Activated CD8-positive, alpha-beta memory T cell treated with anti-CD3 and anti-CD28 coated beads for 1 hour (primary cell): ENCODE data around the gene SRGAP1.
"Not testable (repeated sequence)": the region's sequence is repeated elsewhere in the genome, so short reads cannot be mapped to it uniquely, and the experiment has no call there.

Source experiments
- DNase-seq, 2 donors: peaks; one replicate each; pipeline ENCODE4 v3.0.0-alpha.2; 2020; ENCODE audit warnings: low read depth in 1 of 2; ENCODE audit errors: extremely low read depth in 1 of 2

The SRGAP1 gene

DNA sequence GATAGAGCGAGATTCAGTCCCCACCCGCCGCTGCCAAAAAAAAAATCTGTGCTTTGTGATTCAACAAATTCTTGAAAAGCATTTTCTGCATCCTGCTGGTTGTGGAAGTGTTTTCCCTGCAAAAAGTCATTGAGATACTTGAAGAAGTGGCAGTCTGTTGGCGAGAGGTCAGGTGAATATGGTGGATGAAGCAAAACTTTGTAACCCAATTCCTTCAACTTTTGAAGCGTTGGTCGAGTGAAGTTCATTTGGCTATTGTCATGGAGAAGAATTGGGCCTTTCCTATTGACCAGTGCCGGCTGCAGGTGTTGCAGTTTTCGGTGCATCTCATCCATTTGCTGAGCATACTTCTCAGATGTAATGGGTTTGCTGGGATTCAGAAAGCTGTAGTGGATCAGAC is 20.9 kb downstream of the SRGAP1 start:
- DNase-seq = no peak

DNA sequence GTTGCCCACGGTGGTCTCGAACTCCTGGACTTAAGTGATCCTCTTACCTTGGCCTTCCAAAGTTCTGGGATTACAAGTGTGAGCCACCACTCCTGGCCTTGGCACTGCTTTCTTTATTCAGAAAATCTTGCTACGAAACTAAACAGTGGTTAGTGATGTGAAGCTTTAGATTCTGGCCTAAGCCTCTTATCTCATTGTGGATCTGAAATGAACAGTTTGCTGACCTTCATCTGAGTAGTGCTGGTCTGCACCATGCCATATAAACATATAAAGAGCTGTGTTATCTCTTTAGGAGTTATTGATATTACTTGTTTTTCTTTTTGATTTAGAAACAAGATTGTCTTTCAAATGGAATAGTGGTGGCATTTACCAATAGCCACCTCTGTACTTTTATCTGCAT is 22.6 kb downstream of the SRGAP1 start:
- no peak for DNase-seq

DNA sequence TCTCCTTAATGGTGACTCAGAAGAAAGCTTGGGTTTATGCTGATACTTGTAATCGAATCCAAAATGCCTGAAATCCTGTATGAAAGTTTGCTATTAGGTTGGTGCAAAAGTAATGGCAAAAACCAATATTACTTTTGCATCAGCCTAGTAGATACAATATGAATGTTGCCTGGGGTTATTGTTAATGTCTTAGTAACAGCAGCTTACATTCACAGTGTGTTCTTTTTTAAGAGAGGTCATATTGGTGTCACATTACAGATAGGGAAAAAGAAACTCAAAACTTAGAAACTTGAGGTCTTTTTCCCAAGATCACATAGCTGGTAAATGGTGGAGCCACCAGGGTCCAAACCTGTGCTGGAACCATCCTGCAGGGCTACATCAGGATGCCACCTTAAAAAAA is 25.2 kb downstream of the SRGAP1 start:
- no peak for DNase-seq

DNA sequence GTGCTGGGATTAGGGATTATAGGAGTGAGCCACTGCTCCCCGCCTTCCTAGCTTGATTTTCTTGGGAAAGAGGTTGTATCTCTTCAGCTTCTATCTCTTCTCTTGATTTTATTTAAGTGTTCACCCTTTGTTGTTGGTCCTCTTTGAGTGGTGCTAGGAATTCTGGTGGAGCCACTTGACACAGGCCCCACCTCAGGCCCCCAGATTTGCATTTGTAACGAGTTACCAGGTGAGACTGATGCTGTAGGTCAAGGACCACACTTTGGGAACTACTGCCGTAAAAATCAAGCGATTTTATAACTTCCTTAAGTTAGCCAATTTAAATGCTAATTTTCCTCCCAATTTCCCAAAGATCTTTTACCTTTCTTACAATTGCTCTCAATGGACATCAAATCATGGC is 26.3 kb downstream of the SRGAP1 start:
- DNase-seq = no peak

DNA sequence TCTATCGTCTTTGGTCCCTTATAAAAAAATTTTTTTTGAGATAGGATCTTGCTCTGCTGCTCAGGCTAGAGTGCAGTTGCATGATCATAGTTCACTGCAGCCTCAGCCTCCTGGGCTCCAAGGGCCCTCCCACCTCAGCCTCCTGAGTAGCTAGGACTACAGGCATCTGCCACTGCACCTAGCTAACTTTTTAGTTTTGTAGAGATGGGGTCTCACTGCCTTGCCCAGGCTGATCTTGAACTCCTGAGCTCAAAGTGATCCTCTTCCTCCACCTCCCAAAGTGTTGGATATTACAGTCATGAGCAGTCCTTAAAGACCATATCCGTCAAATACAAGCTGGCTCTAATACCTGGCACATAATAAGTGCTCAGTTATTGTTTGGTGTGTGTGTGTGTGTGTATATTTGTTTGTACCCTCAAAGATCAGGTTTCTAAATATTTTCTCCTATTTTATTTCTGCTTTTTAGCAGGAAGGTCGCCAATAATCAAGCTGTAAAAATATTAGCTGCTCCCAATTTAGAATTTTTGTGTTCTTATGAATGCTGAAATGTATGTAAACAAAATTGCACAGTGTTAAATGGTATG is 30.5 kb downstream of the SRGAP1 start:
- DNase-seq = no peak

DNA sequence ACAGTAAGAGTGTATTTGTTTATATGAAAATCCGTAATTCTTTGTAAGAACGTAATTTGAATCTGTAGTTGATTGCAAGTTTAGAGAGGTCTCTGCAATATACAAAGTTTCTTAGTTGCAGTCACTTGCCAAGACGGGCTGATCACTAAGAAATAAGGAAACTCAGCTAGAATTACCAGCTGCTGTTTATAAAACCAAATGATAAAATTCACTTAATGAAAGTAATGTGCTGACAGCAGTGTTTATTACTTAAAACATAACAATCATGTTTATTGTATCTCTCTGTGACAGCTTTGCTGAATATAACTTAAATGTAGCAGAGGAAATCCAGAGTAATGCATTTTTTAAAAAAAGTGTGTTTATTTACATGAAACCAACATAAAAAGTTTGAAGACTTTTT is 31.2 kb downstream of the SRGAP1 start:
- no peak for DNase-seq

DNA sequence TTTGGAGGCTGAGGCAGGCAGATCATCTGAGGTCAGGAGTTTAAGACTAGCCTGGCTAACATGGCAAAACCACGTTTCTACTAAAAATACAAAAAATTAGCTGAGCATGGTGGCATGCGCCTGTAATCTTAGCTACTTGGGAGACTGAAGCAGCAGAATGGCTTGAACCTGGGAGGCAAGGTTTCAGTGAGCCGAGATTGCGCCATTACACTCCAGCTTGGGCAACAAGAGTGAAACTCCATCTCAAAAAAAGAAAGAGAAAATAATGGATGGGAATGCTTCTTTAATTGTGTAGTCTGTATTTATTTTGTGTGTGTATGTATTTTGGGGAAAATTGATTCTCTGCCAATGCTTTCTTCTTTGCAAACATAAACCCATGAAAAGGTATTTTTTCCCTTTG is 32.5 kb downstream of the SRGAP1 start:
- DNase-seq = no peak

DNA sequence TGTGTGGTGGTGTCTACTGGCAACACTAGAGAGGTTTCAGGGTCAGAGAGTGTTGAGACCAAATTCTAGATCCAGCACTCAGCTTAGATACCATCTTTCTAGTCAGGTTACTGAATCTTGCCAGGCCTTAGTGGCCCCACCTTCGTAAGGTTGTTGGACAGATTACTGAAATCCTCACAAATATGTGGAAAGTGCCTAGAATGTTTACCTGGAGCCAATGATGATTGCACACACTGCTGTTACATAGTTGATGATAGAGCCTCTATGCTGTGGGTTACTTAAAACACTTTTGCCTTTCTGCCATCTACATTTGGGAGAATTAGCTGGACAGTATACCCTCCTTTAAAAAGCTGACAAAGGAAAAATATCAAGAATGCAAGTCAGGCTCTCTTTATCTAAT is 33.2 kb downstream of the SRGAP1 start:
- DNase-seq = no peak

DNA sequence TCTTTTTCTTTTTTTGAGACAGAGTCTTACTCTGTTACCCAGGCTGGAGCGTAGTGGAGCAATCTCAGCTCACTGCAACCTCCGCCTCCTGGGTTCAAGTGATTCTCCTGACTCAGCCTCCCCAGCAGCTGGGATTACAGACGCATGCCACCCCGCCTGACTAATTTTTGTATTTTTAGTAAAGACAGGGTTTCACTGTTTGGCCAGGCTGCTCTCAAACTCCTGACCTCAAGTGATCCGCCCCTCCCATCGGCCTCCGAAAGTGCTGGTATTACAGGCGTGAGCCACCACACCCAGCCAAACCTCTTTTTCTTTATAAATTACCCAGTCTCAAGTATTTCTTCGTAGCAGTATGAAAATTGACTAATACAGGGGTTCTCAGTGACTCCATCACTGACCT is 35.7 kb downstream of the SRGAP1 start:
- DNase-seq = not testable (repeated sequence)

DNA sequence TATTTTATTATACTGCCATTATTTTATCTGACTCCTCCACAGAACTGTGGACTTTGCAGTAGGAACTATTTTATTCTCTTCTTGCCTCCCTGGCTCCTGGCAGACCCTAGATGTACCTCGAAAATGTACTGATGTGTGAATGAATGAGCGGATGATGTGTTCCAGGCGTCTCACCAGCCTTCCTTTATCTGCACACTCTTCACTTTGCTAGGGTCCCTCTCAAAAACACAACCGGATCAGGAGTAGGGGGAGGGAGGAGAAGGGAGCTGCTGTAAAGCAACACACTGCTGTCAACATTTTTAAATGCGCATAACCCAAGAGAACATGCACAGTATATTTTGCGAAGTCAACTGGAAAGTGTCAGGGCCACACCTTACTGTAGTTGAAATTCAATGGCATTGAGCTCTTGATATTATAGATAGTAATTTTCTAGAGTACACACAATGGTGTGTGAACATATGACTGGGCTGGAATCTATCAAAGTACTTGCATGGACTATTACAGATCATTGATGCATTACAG is 36.3 kb downstream of the SRGAP1 start:
- no peak for DNase-seq

DNA sequence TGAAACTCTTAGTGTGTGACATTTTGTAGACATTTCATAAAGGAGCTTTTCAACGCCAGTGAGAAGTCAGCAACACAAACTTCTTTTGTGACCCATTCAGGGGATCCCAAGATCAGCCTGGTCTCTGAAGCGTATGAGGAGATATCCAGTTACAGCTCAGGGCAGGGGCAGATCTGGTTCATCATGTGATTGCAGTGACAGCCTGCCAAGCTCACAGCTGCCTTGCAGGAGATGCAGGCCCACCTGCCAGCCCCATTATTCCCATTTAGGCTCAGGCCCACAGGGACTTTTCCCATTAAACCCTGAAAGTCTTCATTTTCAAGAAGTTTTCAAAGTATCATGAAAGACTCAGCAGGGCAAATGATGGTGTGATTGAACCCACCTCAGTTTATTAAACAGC is 38.3 kb downstream of the SRGAP1 start:
- no peak for DNase-seq

DNA sequence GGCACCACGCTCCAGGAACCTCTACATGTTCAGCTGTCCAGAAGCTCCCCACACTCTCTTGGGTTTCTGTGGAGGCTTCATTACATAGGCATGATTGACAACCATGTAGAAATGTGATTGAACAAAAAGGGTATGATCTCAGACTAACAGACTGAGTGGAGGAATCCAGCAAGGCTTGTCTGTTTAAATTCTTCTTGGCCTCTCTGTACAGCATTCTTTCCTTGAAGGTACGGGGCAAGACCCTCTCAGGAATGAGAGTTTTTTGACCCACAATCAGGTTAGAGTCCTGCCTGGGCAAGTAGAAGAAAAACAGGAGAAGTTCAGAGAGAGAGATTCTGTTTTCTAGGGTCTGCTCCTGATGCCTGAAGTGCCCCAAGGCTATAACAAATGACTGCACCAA is 40.9 kb downstream of the SRGAP1 start:
- no peak for DNase-seq

DNA sequence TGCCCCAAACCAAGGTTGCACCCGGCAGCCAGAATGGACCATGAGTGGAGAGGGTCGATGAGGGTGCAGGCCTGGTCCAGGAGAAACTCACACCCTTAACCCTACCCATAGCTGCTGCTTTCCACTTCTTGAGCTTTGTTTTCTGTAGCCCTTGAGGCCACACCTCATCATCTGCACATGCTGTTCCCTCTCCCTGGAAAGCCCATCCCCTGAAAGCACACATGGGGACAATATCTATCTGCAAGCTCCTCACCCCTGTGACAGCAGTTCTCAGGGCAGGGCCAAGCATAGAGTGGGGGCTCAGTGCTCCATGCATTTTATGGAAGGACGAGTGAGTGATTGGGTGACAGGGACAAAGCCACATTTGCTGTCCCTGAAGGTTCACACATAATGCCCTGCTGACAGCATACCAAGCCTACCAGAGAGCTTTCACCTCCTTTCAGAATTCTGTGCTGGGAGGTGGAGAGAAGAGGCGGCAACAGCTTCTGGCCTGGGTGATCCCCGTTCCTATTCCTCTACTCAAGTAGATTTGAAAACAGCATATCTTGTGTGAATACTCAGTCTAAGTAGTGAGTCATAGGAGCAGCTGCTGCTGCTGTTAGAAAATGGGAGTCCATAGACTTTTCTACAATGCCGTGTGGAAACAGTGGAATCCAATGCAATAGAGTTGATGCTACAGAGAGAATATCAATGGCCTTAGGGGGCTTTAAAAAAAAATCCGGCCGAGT is 44.6 kb downstream of the SRGAP1 start:
- no peak for DNase-seq

DNA sequence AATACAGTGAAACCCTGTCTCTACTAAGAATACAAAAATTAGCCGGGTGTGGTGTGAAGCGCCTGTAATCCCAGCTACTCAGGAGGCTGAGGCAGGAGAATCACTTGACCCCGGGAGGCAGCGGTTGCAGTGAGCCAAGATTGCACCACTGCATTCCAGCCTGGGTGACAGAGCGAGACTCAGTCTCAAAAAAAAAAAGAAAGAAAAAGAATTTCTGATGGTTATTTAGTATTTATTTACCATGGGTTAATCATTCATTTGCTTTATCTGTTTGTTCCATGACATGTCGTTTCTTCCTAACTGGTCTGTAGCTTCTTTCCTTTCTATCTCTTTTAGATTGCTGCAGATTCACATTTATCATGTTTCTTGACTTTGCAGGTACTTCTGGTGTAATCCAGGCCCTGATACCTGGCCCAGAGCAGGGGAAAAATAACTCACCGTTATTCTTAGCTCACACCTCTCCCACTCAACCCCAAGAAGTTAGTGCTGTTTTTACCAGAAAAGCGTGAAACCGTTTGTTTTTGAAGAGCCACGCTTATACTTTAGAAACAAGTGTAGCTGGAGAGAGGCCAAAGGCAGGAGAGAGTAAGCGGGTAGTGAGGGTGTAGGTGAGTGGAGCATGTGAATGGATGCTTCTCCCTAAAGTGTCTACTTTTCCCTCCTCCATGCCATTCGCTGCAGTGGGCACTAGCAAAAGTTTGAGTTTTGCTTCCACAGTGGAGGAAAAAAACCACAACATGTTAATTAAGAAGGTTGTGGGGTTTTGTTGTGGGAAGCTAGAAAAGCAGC is 45.4 kb downstream of the SRGAP1 start:
- DNase-seq = no peak

DNA sequence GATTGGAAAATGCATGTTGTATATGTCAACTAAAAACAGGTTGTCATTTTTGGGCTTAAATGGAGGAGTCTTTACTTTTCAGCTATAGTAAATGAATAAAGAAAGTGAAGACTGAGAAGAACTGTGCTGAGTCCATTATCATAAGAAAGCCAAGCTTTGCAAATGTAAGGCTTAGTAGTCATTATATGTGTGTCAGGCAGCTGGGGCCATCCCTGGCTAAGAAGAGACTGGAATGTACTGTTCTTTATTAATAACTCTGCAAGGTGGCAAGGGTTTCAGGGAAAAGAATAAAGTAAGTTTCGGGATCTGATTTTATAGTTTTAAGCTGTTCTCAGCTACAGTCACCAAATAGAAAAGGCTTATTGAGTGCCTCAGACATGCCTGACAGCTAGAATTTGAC is 48.7 kb downstream of the SRGAP1 start:
- DNase-seq = no peak

DNA sequence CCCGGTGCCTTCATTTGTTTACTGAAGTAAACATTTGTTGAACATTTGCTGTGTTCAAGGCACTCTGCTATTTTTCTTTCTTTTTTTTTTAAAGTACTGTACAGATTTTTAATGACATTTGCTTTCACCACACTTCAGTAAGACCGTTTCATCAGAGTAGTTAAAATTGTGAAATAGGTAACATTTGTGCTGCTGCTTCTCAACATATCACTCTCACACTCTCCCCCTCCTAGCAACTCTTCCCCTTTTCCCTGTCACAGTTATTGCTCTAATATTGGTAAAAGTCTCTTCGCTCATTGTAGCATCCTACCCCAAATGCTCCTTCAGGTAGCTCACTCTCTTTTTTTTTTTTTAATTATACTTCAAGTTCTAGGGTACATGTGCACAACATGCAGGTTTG is 49.6 kb downstream of the SRGAP1 start:
- DNase-seq = no peak

DNA sequence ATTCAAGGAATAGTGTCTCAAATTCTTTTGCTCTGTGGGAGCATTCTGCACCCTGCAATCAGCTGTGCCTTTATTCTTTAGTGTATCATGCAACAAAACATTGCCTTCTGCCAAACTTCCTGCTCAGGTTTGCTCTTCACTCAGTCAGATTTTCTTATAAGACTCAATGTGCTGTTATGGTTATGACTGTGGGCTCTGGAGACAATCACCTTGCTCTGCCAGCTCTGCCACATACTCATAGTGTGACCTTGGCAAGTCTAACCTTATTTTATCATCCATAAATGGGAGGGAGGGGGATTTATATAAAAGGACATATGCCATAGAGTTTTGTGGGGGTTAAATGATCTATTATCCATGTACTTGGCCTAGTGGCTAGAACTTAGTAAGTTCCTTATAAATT is 51.3 kb downstream of the SRGAP1 start:
- no peak for DNase-seq

DNA sequence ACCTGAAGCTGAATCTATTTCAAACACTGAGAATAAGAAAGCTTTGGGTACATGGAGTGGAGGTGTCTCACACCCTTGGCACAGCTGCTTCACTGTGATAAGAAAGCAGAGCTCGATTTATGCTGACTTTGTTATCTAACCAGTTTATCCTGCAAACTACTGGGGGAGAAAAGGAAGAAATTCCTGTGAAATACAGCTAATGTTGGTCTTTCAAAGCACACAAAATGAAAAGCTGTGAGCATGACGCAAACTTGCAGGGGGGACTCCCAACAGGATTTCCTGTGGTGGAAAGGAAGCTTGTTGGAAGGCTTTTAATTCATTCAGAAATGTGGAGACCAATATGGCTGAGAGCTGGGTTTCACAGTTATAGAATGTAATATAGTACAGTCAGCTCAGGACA is 53.4 kb downstream of the SRGAP1 start:
- no peak for DNase-seq

DNA sequence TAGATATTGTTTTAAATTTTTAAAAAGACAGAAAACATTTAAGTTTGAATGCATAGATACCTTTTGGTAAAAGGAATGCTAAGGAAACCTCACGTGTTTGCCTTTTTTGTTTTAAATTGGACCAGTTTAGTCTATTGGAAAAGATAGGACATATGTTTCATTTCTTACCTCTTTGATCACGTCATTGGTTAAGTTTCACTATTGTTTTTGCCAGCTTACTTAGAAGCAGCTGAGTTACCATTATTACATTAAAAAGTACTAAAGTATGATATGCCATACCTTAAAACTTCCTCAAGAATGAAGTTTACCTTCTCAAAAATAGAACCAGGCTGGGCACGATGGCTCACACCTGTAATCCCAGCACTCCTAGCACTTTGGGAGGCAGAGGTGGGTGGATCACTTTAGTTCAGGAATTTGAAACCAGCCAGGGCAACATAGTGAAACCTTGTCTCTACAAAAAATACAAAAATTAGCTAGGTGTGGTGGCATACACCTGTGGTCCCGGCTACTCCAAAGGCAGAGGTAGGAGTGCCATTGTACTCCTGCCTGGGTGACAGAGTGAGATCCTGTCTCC is 54.4 kb downstream of the SRGAP1 start:
- DNase-seq = no peak

DNA sequence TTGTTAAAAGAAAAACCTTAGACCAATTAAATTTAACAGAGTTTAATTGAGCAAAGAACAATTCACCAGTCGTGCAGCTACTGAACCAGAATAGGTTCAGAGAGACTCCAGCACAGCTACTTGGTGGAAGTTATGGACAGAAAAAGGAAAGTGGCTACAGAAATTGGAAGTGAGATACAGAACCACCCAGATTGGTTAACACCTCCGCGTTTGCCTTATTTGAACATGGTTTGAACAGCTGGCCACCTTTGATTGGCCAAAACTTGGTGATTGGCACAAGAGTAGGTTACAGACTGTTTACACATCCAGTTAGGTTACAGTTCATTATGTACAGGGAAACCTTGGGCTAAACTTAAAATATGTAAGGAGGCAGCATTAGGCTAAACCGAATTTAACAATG is 54.9 kb downstream of the SRGAP1 start:
- DNase-seq = no peak

DNA sequence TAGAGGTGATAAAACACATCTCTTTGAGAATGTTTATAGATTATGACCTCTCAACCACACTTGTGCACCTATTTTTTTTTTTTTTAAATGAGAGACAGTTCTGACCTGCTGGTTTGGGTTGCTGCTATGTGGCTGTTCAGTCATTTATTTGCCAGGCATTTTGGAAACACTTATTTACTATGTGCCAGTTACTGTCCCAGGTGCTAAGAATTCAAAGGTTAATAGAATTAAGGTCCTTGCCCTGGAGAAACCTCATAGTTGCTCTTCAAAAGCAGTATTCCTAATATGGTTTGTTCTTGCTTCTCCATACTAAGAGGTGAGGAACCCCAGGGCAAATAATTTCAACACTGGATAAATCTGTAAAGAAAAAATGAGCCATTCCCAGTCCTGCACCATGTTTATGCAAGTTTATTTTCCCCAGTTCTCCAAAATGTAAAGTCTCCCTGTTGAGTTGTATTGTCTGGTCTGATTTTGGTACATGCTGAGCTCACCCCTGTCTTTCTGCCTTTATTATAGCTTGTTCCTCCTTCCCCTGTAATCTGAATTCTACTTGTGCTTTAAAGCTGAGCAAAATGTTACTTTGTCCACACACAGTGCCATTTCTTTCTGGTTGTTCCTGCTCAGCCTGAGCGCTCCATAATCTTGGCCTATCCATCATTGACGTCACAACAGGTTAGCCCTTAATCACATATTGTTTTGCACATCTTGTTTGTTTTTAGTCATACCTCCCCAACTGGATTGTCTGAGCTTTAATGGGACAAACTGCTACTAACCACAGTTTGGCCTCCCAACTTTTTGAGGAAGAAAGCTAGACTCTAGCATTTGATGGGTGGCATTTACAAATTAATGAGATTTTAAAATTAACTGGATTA is 56.7 kb downstream of the SRGAP1 start:
- DNase-seq = no peak
